Loucy (cell line): ENCODE results near the gene ST8SIA5.

Experiments
- H2AFZ ChIP-seq: fragments of 200-600 bp; sonication (generic); 2 replicates; pipeline ENCODE4 v1.6.0; 2016; ENCODE audit warnings: antibody characterized with exemption, mild to moderate bottlenecking, low read length, moderate library complexity
- H3F3A ChIP-seq: fragments of 200-600 bp; 2 replicates; pipeline ENCODE4 v1.6.0; 2016; ENCODE audit warnings: antibody characterized with exemption, low read depth, mild to moderate bottlenecking
- H3K27me3 ChIP-seq: fragments of 200-600 bp; sonication (generic); 2 replicates; pipeline ENCODE4 v1.6.1; 2014; ENCODE audit warnings: low read length, mild to moderate bottlenecking; ENCODE audit not compliant: insufficient read depth, poor library complexity, severe bottlenecking
- H3K36me3 ChIP-seq: fragments of 200-600 bp; sonication (generic); 2 replicates; pipeline ENCODE4 v1.6.1; 2016; ENCODE audit warnings: low read length; ENCODE audit not compliant: insufficient read depth
- H3K4me1 ChIP-seq: fragments of 200-600 bp; sonication (generic); 2 replicates; pipeline ENCODE4 v1.5.1; 2014; ENCODE audit warnings: low read length, mild to moderate bottlenecking; ENCODE audit not compliant: insufficient read depth, poor library complexity, severe bottlenecking
- H3K4me2 ChIP-seq: fragments of 200-600 bp; sonication (generic); 2 replicates; pipeline ENCODE4 v1.6.0; 2014; ENCODE audit warnings: antibody characterized with exemption, low read length, low read depth, mild to moderate bottlenecking; ENCODE audit not compliant: poor library complexity, severe bottlenecking
- H3K4me3 ChIP-seq: fragments of 200-600 bp; sonication (generic); 2 replicates; pipeline ENCODE4 v1.5.1; 2014; ENCODE audit warnings: low read length, mild to moderate bottlenecking, mixed read lengths; ENCODE audit not compliant: poor library complexity, severe bottlenecking
- H3K79me2 ChIP-seq: fragments of 200-600 bp; sonication (generic); 2 replicates; pipeline ENCODE4 v1.6.1; 2014; ENCODE audit warnings: low read length; ENCODE audit not compliant: insufficient read depth
- H3K9ac ChIP-seq: fragments of 200-600 bp; sonication (generic); 2 replicates; pipeline ENCODE4 v1.6.0; 2014; ENCODE audit warnings: mild to moderate bottlenecking, low read depth, low read length, moderate library complexity; ENCODE audit not compliant: poor library complexity, severe bottlenecking
- H3K9me2 ChIP-seq: fragments of 200-600 bp; sonication (generic); replicated peaks from 2 replicates; pipeline ENCODE4 v1.6.1; 2016; ENCODE audit warnings: low read depth, low read length, mixed read lengths
- H3K9me3 ChIP-seq: fragments of 200-600 bp; sonication (generic); 2 replicates; pipeline ENCODE4 v1.6.1; 2014; ENCODE audit warnings: mild to moderate bottlenecking, antibody characterized with exemption, low read length, low read depth; ENCODE audit not compliant: insufficient read depth
- H4K20me1 ChIP-seq: fragments of 200-600 bp; sonication (generic); 2 replicates; pipeline ENCODE4 v1.6.0; 2014; ENCODE audit warnings: antibody characterized with exemption, low read length, mild to moderate bottlenecking; ENCODE audit not compliant: insufficient read depth, poor library complexity, severe bottlenecking
- EZH2phosphoT487 ChIP-seq: fragments of 200-600 bp; IDR thresholded peaks from 2 replicates; pipeline ENCODE4 v1.6.1; 2018; ENCODE audit warnings: antibody characterized with exemption, mild to moderate bottlenecking, moderate library complexity, borderline replicate concordance
- TF ChIP-seq, protein P1 (sequence below): fragments of 200-600 bp; sonication (generic); conservative IDR thresholded peaks from 2 replicates; pipeline ENCODE4 v1.5.1; 2014; ENCODE audit warnings: mild to moderate bottlenecking, antibody characterized with exemption, low read length

The ST8SIA5 gene

GRCh38 chr18:46768166-46768921, 11.5 kb upstream of the ST8SIA5 start:
- H3K36me3 ChIP-seq, result no peaks in the 10 kb centered on the region
- no peaks in the 10 kb centered on the region for H3K9me3 ChIP-seq
- H3K79me2 ChIP-seq, result no peaks in the 10 kb centered on the region

DNA sequence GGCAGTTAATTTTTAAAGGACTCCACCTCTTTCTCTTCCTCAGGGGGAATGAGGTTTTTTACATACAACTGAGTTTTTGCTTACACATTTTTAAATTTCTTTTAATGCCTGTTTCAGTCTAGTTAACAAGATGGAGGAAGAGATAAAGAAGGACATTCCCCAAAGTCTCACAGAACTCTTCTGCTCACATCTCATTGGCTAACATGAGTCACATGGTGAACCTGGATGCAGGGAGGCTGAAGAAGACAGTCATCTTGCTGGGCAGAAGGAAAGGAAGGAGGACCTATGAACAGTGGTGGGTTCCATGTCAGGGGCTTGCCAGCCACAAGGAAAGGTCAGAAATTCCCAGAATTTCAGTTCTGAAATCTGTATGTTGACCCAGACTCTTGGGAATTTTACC, 10.4 kb upstream of the ST8SIA5 start:
- Histone ChIP-seq H3K27me3 (no peaks in the 10 kb centered on the region), H3K4me1 (peaks cover 10% of the 10 kb centered on the region), H3K4me3 (no peak overlapping the region), H2AFZ (peak overlapping the region; percentile 66; the same call in 1 of the 2 replicates), H4K20me1 (no peaks in the 10 kb centered on the region), H3K4me2 (peak overlapping the region; percentile 20), H3K36me3 (no peaks in the 10 kb centered on the region), H3K9me2 (no peaks in the 10 kb centered on the region), H3K9ac (no peak overlapping the region), H3K79me2 (no peaks in the 10 kb centered on the region), H3F3A (no peaks in the 10 kb centered on the region), H3K9me3 (no peaks in the 10 kb centered on the region)
- TF ChIP-seq, protein P1, sequence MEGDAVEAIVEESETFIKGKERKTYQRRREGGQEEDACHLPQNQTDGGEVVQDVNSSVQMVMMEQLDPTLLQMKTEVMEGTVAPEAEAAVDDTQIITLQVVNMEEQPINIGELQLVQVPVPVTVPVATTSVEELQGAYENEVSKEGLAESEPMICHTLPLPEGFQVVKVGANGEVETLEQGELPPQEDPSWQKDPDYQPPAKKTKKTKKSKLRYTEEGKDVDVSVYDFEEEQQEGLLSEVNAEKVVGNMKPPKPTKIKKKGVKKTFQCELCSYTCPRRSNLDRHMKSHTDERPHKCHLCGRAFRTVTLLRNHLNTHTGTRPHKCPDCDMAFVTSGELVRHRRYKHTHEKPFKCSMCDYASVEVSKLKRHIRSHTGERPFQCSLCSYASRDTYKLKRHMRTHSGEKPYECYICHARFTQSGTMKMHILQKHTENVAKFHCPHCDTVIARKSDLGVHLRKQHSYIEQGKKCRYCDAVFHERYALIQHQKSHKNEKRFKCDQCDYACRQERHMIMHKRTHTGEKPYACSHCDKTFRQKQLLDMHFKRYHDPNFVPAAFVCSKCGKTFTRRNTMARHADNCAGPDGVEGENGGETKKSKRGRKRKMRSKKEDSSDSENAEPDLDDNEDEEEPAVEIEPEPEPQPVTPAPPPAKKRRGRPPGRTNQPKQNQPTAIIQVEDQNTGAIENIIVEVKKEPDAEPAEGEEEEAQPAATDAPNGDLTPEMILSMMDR, result no peak
- no peak for TF ChIP-seq EZH2phosphoT487

More at GRCh38 chr18:46768166-46768921, 11.5 kb upstream of the ST8SIA5 start:
- Histone ChIP-seq H3K27me3 (no peaks in the 10 kb centered on the region), H3K4me1 (peaks cover 10% of the 10 kb centered on the region), H4K20me1 (no peaks in the 10 kb centered on the region), H3K4me3 (no peak overlapping the region), H3K4me2 (no peak overlapping the region), H2AFZ (no peak overlapping the region), H3F3A (no peaks in the 10 kb centered on the region), H3K9ac (no peak overlapping the region), H3K9me2 (no peaks in the 10 kb centered on the region)
- TF ChIP-seq, protein P1, result no peak
- TF ChIP-seq EZH2phosphoT487, result no peak

DNA sequence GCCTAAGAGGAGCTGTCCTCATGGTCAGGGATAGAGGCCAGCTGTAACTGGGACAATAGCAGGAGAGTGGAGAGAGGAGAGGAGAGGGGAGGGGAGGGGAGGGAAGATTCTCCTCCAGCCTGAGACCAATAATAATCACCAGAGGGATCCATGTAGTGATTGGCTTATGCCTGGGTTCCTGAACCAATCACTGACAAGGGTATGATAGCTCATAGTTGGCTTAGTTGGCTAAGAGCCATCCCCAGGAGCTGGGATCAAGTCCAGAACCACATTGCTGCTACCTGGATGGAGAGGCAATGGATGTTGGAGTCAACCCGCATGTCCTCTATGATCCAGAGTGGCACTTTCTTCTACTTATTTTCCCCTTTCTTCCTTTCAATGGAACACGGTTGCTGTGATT, 7.7 kb upstream of the ST8SIA5 start:
- Histone ChIP-seq H3K36me3 (no peaks in the 10 kb centered on the region), H3K27me3 (no peaks in the 10 kb centered on the region), H3K9me2 (no peaks in the 10 kb centered on the region), H3K4me1 (peaks cover 4% of the 10 kb centered on the region), H3K79me2 (no peaks in the 10 kb centered on the region), H3K9me3 (no peaks in the 10 kb centered on the region), H3K4me3 (no peak overlapping the region), H3K4me2 (no peak overlapping the region), H3F3A (no peaks in the 10 kb centered on the region), H2AFZ (no peak overlapping the region), H3K9ac (no peak overlapping the region), H4K20me1 (no peaks in the 10 kb centered on the region)
- no peak for TF ChIP-seq EZH2phosphoT487
- TF ChIP-seq, protein P1, result no peak
